NCI-H1694 treated with DMSO at 0.1 percent for 48 hours (cell line): ENCODE measurements around the gene PEX13.
"Not testable (repeated sequence)": the region's sequence is repeated elsewhere in the genome, so short reads cannot be mapped to it uniquely, and the experiment has no call there.

Experiments
- DNase-seq: peaks from one replicate; lab custom pipeline; 2025; lab: John Stamatoyannopoulos, UW

Gene PEX13

GRCh38 chr2:61006486-61007105, 10.9 kb upstream of the PEX13 start:
- no peak for DNase-seq

- no peak for DNase-seq
Observed at GRCh38 chr2:61009355-61009754, 8.2 kb upstream of the PEX13 start.

- DNase-seq = no peak
Observed at GRCh38 chr2:61011678-61012077, 5.8 kb upstream of the PEX13 start.

GRCh38 chr2:61012303-61012702, 5.2 kb upstream of the PEX13 start:
- not testable (repeated sequence) for DNase-seq

GRCh38 chr2:61013382-61013781, 4.1 kb upstream of the PEX13 start:
- no peak for DNase-seq

GRCh38 chr2:61014763-61015162, 2.8 kb upstream of the PEX13 start:
- DNase-seq = no peak

GRCh38 chr2:61015976-61016375, 1.5 kb upstream of the PEX13 start:
- DNase-seq = no peak

GRCh38 chr2:61016392-61017002, 1.0 kb upstream of the PEX13 start:
- no peak for DNase-seq

- DNase-seq = peak; percentile 92
Observed at GRCh38 chr2:61017003-61017555, 441 bp upstream of the PEX13 start.

GRCh38 chr2:61018318-61018755, 817 bp downstream of the PEX13 start:
- peak; percentile 44 for DNase-seq

GRCh38 chr2:61018798-61019197, 1.3 kb downstream of the PEX13 start:
- DNase-seq = no peak

GRCh38 chr2:61021228-61021660, 3.7 kb downstream of the PEX13 start:
- no peak for DNase-seq

- DNase-seq = no peak
Observed at GRCh38 chr2:61023670-61024069, 6.2 kb downstream of the PEX13 start.

- no peak for DNase-seq
Observed at GRCh38 chr2:61029533-61029932, 12.0 kb downstream of the PEX13 start.

- DNase-seq = not testable (repeated sequence)
Observed at GRCh38 chr2:61034592-61034991, 17.1 kb downstream of the PEX13 start.

- DNase-seq = not testable (repeated sequence)
Observed at GRCh38 chr2:61036643-61037042, 19.1 kb downstream of the PEX13 start.

GRCh38 chr2:61042807-61043206, 25.3 kb downstream of the PEX13 start:
- no peak for DNase-seq

GRCh38 chr2:61044636-61045035, 27.1 kb downstream of the PEX13 start:
- no peak for DNase-seq

GRCh38 chr2:61045226-61045625, 27.7 kb downstream of the PEX13 start:
- no peak for DNase-seq

- no peak for DNase-seq
Observed at GRCh38 chr2:61045999-61046398, 28.5 kb downstream of the PEX13 start.

- no peak for DNase-seq
Observed at GRCh38 chr2:61055557-61055956, 38.0 kb downstream of the PEX13 start.

GRCh38 chr2:61057562-61057961, 40.0 kb downstream of the PEX13 start:
- DNase-seq = no peak

- no peak for DNase-seq
Observed at GRCh38 chr2:61059382-61059781, 41.9 kb downstream of the PEX13 start.
